SK-N-SH (cell line): ENCODE measurements around the gene LRRC10B. TPM values are rescaled to one million over a fixed set of nuclear protein-coding genes. Genes with fewer than 3 reads are reported as not detected.

ENCODE experiments used
- CTCF ChIA-PET: fragments of 300-600, 350-600 bp; formaldehyde crosslinking; extraction: SDS; loops from one replicate; lab custom pipeline; 2021; lab: Yijun Ruan, JAX
- POLR2A ChIA-PET: fragments of 350-600 bp; sonication (Branson Sonifier 250); formaldehyde crosslinking; extraction: SDS; loops from one replicate; lab custom pipeline; 2020; ENCODE audit warnings: antibody characterized with exemption, inconsistent platforms; lab: Yijun Ruan, JAX
- DNase-seq: peaks from one replicate; pipeline ENCODE4 v3.0.0; 2012
- H2AFZ ChIP-seq: fragments of 200-600 bp; sonication (generic); 2 replicates; pipeline ENCODE4 v1.8.1; 2016; ENCODE audit warnings: antibody characterized with exemption, mild to moderate bottlenecking, low read depth
- H3F3A ChIP-seq: fragments of 200-600 bp; sonication (generic); replicated peaks from 2 replicates; pipeline ENCODE3; 2016; ENCODE audit warnings: antibody characterized with exemption, mild to moderate bottlenecking; ENCODE audit not compliant: insufficient read depth
- H3K27ac ChIP-seq, 2 experiments: fragments of 200-500 bp in 1 of 2; fragments of 200-600 bp in 1 of 2; sonication (Bioruptor generic) in 1 of 2; sonication (generic), shearing (Covaris generic) in 1 of 2; 2 replicates each; pipeline versions ENCODE4 v1.5.1 to v1.6.1; 2014 to 2016; ENCODE audit warnings: low read depth in 2 of 2, inconsistent platforms in 1 of 2, low read length in 1 of 2, mild to moderate bottlenecking in 1 of 2, mixed read lengths in 1 of 2
- H3K27me3 ChIP-seq: fragments of 200-600 bp; sonication (generic), shearing (Covaris generic); 2 replicates; pipeline ENCODE4 v1.6.1; 2016; ENCODE audit warnings: mixed run types; ENCODE audit not compliant: insufficient read depth
- H3K36me3 ChIP-seq, 2 experiments: fragments of 200-500 bp in 1 of 2; fragments of 200-600 bp in 1 of 2; sonication (Bioruptor generic) in 1 of 2; sonication (generic) in 1 of 2; replicated peaks in 1 of 2; 2 replicates each; pipeline versions ENCODE3 to v1.5.1; 2014 to 2016; ENCODE audit warnings: low read length in 1 of 2, mild to moderate bottlenecking in 1 of 2; ENCODE audit not compliant: insufficient read depth in 2 of 2, control insufficient read depth in 1 of 2
- H3K4me1 ChIP-seq, 2 experiments: fragments of 200-500 bp in 1 of 2; fragments of 200-600 bp in 1 of 2; sonication (Bioruptor generic) in 1 of 2; sonication (generic), shearing (Covaris generic) in 1 of 2; 2 replicates each; pipeline versions ENCODE4 v1.5.1 to v1.6.1; 2014 to 2016; ENCODE audit warnings: low read depth in 1 of 2, low read length in 1 of 2, mixed run types in 1 of 2; ENCODE audit not compliant: insufficient read depth in 2 of 2, control insufficient read depth in 1 of 2
- H3K4me2 ChIP-seq: fragments of 200-600 bp; sonication (generic), shearing (Covaris generic); 2 replicates; pipeline ENCODE4 v1.6.1; 2017; ENCODE audit warnings: mixed run types
- H3K4me3 ChIP-seq, 2 experiments: fragments of 200-500 bp in 1 of 2; fragments of 200-600 bp in 1 of 2; sonication (Bioruptor generic) in 1 of 2; sonication (generic), shearing (Covaris generic) in 1 of 2; 2 replicates each; pipeline versions ENCODE4 v1.5.1 to v1.8.1; 2014 to 2016; ENCODE audit warnings: low read depth in 2 of 2, inconsistent platforms in 1 of 2, low read length in 1 of 2, mild to moderate bottlenecking in 1 of 2, mixed read lengths in 1 of 2, moderate library complexity in 1 of 2
- H3K79me2 ChIP-seq: fragments of 200-600 bp; sonication (generic); 2 replicates; pipeline ENCODE4 v1.8.1; 2017; ENCODE audit warnings: mild to moderate bottlenecking; ENCODE audit not compliant: insufficient read depth
- H3K9ac ChIP-seq: fragments of 200-600 bp; sonication (generic); 2 replicates; pipeline ENCODE4 v1.6.1; 2017; ENCODE audit warnings: mixed run types
- H3K9me2 ChIP-seq: fragments of 200-600 bp; sonication (generic); 2 replicates; pipeline ENCODE4 v1.6.1; 2017; ENCODE audit warnings: mixed run types
- H3K9me3 ChIP-seq: fragments of 200-600 bp; sonication (generic); 2 replicates; pipeline ENCODE4 v1.6.1; 2017; ENCODE audit warnings: mixed run types, mild to moderate bottlenecking, moderate library complexity
- H4K20me1 ChIP-seq: fragments of 200-600 bp; sonication (generic); 2 replicates; pipeline ENCODE4 v1.6.1; 2017; ENCODE audit warnings: mild to moderate bottlenecking, mixed run types; ENCODE audit not compliant: insufficient read depth
- FOSL2 ChIP-seq: IDR thresholded peaks from 2 replicates; pipeline ENCODE4 v1.4.0; 2012; ENCODE audit warnings: low read depth, mild to moderate bottlenecking, moderate library complexity, borderline replicate concordance
- GABPA ChIP-seq: IDR thresholded peaks from 2 replicates; pipeline ENCODE4 v1.4.0; 2012; ENCODE audit warnings: low read depth, mild to moderate bottlenecking
- NFIC ChIP-seq: IDR thresholded peaks from 2 replicates; pipeline ENCODE4 v1.4.0; 2012; ENCODE audit warnings: borderline replicate concordance
- RCOR1 ChIP-seq: fragments of 150-350 bp; IDR thresholded peaks from 2 replicates; pipeline ENCODE4 v1.6.1; 2017; ENCODE audit warnings: antibody characterized with exemption, low read length
- REST ChIP-seq: IDR thresholded peaks from 2 replicates; pipeline ENCODE4 v1.6.1; 2012; ENCODE audit warnings: mild to moderate bottlenecking, low read depth, low read length, moderate library complexity
- RFX5 ChIP-seq: IDR thresholded peaks from 2 replicates; pipeline ENCODE4 v1.6.1; 2012; ENCODE audit warnings: mild to moderate bottlenecking, improper control_type of control experiment, low read length
- USF2 ChIP-seq: fragments of 150-350 bp; IDR thresholded peaks from 2 replicates; pipeline ENCODE4 v1.6.1; 2017; ENCODE audit warnings: antibody characterized with exemption, low read length, low read depth, borderline replicate concordance
- WGBS: methylation state at CpG from one replicate; pipeline ENCODE4 v1.1.6; 2017; ENCODE audit warnings: low lambda C conversion rate; 5-methylcytosine and 5-hydroxymethylcytosine counted together
- polyA plus RNA-seq, 3 experiments: library from polyadenylated mRNA; depleted of rRNA; stranded (reverse); fragments of >200 nt; gene quantifications; 2 replicates each; pipeline ENCODE4 v1.2.3, GENCODE V29; 2012
- TF ChIP-seq, protein P1 (sequence below): IDR thresholded peaks from 2 replicates; pipeline ENCODE4 v1.4.0; 2012; ENCODE audit warnings: low read depth, borderline replicate concordance

LRRC10B gene
- polyA plus RNA-seq, 1 of the 3 experiments (the other 2 are of a cell fraction): not detected

DNA sequence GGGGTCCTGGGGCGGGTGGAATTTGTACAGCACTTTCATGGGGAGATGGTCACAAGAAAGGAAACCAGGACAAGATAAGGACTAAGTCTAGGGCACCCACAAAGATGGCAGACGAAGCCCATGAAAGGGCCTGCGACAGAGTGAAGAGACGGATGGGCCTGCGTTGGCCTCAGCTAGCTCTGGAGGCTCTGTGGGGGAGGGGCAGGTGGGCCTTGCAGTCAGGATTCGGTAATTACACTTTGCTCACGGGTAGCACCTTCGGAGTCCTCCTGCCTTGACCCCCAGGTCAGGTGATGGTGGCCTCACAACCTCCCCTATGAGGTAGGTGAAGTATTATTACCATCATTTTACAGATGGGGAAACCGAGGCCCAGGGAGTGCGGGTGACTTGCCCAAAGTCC lies 7.1 kb downstream of the LRRC10B start (continued):
- TF ChIP-seq FOSL2 (no peak), RCOR1 (no peak), RFX5 (no peak)
- TF ChIP-seq, protein P1, sequence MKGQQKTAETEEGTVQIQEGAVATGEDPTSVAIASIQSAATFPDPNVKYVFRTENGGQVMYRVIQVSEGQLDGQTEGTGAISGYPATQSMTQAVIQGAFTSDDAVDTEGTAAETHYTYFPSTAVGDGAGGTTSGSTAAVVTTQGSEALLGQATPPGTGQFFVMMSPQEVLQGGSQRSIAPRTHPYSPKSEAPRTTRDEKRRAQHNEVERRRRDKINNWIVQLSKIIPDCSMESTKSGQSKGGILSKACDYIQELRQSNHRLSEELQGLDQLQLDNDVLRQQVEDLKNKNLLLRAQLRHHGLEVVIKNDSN: no peak

- no peaks in the 10 kb centered on the region for H4K20me1 ChIP-seq
- peaks cover 0 to 45% of the 10 kb centered on the region in 2 experiments; a peak in 3 of 4 replicates for H3K4me1 ChIP-seq
- H2AFZ ChIP-seq: no peak overlapping the region
- H3K9me2 ChIP-seq: no peaks in the 10 kb centered on the region
- DNase-seq: no peak
- WGBS: 73% methylated on average over 21 of the region's 22 CpGs
- no peak for TF ChIP-seq REST
- TF ChIP-seq GABPA: no peak
- no peak for TF ChIP-seq USF2
- TF ChIP-seq RFX5: no peak
- TF ChIP-seq NFIC: no peak
- H3K9me3 ChIP-seq: no peaks in the 10 kb centered on the region
- no peak overlapping the region; a peak in 1 of 4 replicates for H3K27ac ChIP-seq
- ChIA-PET CTCF (interaction anchor here (0.7 to 33.4 kb wide), 43 partner anchors 8 to 259 kb away, joined by 3 to 670 read pairs (median 7); partner anchors contain the start of genes LRRC10B and SYT7), POLR2A (interaction anchor here (1.4 to 1.7 kb wide), 2 partner anchors 15 to 69 kb away, joined by 3 to 7 read pairs; no protein-coding TSS in a partner anchor)
- no peak overlapping the region for H3K4me3 ChIP-seq
- H3K9ac ChIP-seq: no peak overlapping the region
- no peaks in the 10 kb centered on the region for H3K79me2 ChIP-seq
- H3F3A ChIP-seq: no peaks in the 10 kb centered on the region
- no peak overlapping the region for H3K4me2 ChIP-seq
- peaks cover 6% of the 10 kb centered on the region; the same call in 1 of the 2 replicates for H3K27me3 ChIP-seq
- no peaks in the 10 kb centered on the region for H3K36me3 ChIP-seq
Observed at GRCh38 chr11:61516191-61516590, 7.6 kb downstream of the LRRC10B start.
